HepG2 (cell line): Measurements from ENCODE around the gene PLEKHG7. TPM values are rescaled to one million over a fixed set of nuclear protein-coding genes. Genes with fewer than 3 reads are reported as not detected.

Experiments used
- ATAC-seq: fragments of 200-7000 bp; cut with Tn5 transposase; 3 replicates; pipeline ENCODE4 v1.9.1; 2020; ENCODE audit warnings: mild to moderate bottlenecking, moderate library complexity
- BruUV-seq: library from RNA; stranded (reverse); fragments of 400-500 nt; replicated peaks from 2 replicates; lab custom pipeline; 2021; lab: Mats Ljungman, UMichigan
- CTCF ChIA-PET: fragments of 300-600 bp; formaldehyde crosslinking; extraction: SDS; loops from one replicate; lab custom pipeline; 2021; ENCODE audit warnings: low total read pairs, inconsistent platforms, low intra/inter-chr PET ratio; lab: Yijun Ruan, JAX
- POLR2A ChIA-PET: fragments of 350-600 bp; sonication (Branson Sonifier 250); formaldehyde crosslinking; loops from one replicate; lab custom pipeline; 2020; ENCODE audit warnings: antibody characterized with exemption, inconsistent platforms; lab: Yijun Ruan, JAX
- DNase-seq: peaks from one replicate; pipeline ENCODE4 v3.0.0-alpha.2; 2015; ENCODE audit warnings: low spot score
- FAIRE-seq: peaks from 3 replicates; lab custom pipeline; 2011; peaks lifted over from hg19 to GRCh38; lab: Jason Lieb, UNC
- H2AFZ ChIP-seq: one replicate; pipeline ENCODE4 v1.6.1; 2011; ENCODE audit warnings: low read length, inconsistent platforms
- H3K27ac ChIP-seq: fragments of 300-600 bp; 3 replicates; pipeline ENCODE4 v1.8.0; 2011; ENCODE audit warnings: mixed run types, mild to moderate bottlenecking, mixed read lengths, low read length, inconsistent platforms; ENCODE audit not compliant: insufficient read depth; ENCODE audit errors: extremely low read length
- H3K27me3 ChIP-seq, 2 experiments: fragments of 200-600 bp in 1 of 2; 2 replicates in 1 of 2; 3 replicates in 1 of 2; pipeline versions ENCODE4 v1.6.0 to v1.8.0; 2011; ENCODE audit warnings: low read length in 2 of 2, mild to moderate bottlenecking in 2 of 2, moderate library complexity in 2 of 2, inconsistent platforms in 1 of 2; ENCODE audit not compliant: insufficient read depth in 2 of 2, control insufficient read depth in 1 of 2
- H3K36me3 ChIP-seq, 2 experiments: fragments of 200-600 bp in 1 of 2; replicated peaks in 1 of 2; 2 replicates in 1 of 2; 3 replicates in 1 of 2; pipeline versions ENCODE4 v1.5.1 to v1.8.0; 2011; ENCODE audit warnings: low read length in 2 of 2, inconsistent platforms in 1 of 2; ENCODE audit not compliant: insufficient read depth in 2 of 2, control insufficient read depth in 1 of 2
- H3K4me1 ChIP-seq: 2 replicates; pipeline ENCODE4 v1.5.1; 2012; ENCODE audit warnings: low read length, inconsistent platforms; ENCODE audit not compliant: insufficient read depth
- H3K4me2 ChIP-seq: 2 replicates; pipeline ENCODE4 v1.6.0; 2011; ENCODE audit warnings: low read depth, low read length, inconsistent platforms
- H3K4me3 ChIP-seq, 3 experiments: fragments of 200-600 bp in 1 of 3; sonication (generic), shearing (Covaris generic) in 1 of 3; replicated peaks in 1 of 3; 2 replicates each; pipeline ENCODE4 v1.5.1; 2011 to 2016; ENCODE audit warnings: low read length in 3 of 3, inconsistent platforms in 2 of 3, low read depth in 2 of 3, mild to moderate bottlenecking in 2 of 3, control low read depth in 1 of 3, mixed read lengths in 1 of 3; ENCODE audit not compliant: insufficient read depth in 1 of 3
- H3K79me2 ChIP-seq: one replicate; pipeline ENCODE4 v1.6.1; 2011; ENCODE audit warnings: low read length, inconsistent platforms; ENCODE audit not compliant: insufficient read depth
- H3K9ac ChIP-seq: 2 replicates; pipeline ENCODE4 v1.6.0; 2011; ENCODE audit warnings: mild to moderate bottlenecking, low read depth, low read length, inconsistent platforms; ENCODE audit not compliant: insufficient read depth
- H3K9me3 ChIP-seq: 2 replicates; pipeline ENCODE4 v1.5.1; 2012; ENCODE audit warnings: mild to moderate bottlenecking, low read length
- H4K20me1 ChIP-seq: 2 replicates; pipeline ENCODE4 v1.6.0; 2011; ENCODE audit warnings: inconsistent platforms, mild to moderate bottlenecking, low read length, moderate library complexity; ENCODE audit not compliant: insufficient read depth
- ARID5B ChIP-seq: IDR thresholded peaks from 2 replicates; pipeline ENCODE4 v1.4.0; 2020; ENCODE audit warnings: mild to moderate bottlenecking, missing genetic modification reagents
- BHLHE40 ChIP-seq: IDR thresholded peaks from 2 replicates; pipeline ENCODE4 v1.6.1; 2011; ENCODE audit warnings: low read length, improper control_type of control experiment
- CBFB ChIP-seq: sonication (generic); formaldehyde crosslinking; IDR thresholded peaks from 2 replicates; pipeline ENCODE4 v1.4.0; 2020; ENCODE audit warnings: missing genetic modification reagents
- HOXA3 ChIP-seq: sonication (generic); formaldehyde crosslinking; IDR thresholded peaks from 2 replicates; pipeline ENCODE4 v1.5.0; 2020; ENCODE audit warnings: missing genetic modification reagents
- JDP2 ChIP-seq: sonication (generic); formaldehyde crosslinking; IDR thresholded peaks from 2 replicates; pipeline ENCODE4 v1.8.1; 2022; ENCODE audit warnings: missing genetic modification reagents, borderline replicate concordance
- MEF2D ChIP-seq: sonication (generic); formaldehyde crosslinking; IDR thresholded peaks from 2 replicates; pipeline ENCODE4 v1.5.1; 2020; ENCODE audit warnings: mild to moderate bottlenecking, missing genetic modification reagents
- MIER3 ChIP-seq: IDR thresholded peaks from 2 replicates; pipeline ENCODE4 v1.6.1; 2016; ENCODE audit warnings: missing compliant biosample characterization, borderline replicate concordance
- NFYC ChIP-seq: IDR thresholded peaks from 2 replicates; pipeline ENCODE4 v1.6.1; 2016; ENCODE audit warnings: missing genetic modification reagents, missing compliant biosample characterization
- RAD21 ChIP-seq: fragments of 450-650 bp; formaldehyde crosslinking; IDR thresholded peaks from 2 replicates; pipeline ENCODE4 v1.5.0; 2020; ENCODE audit warnings: mild to moderate bottlenecking
- REXO4 ChIP-seq: sonication (generic); formaldehyde crosslinking; IDR thresholded peaks from 2 replicates; pipeline ENCODE4 v1.8.0; 2022; ENCODE audit warnings: missing genetic modification reagents, mild to moderate bottlenecking, borderline replicate concordance
- SAP130 ChIP-seq: IDR thresholded peaks from 2 replicates; pipeline ENCODE4 v1.6.1; 2016; ENCODE audit warnings: low read depth
- TCF7 ChIP-seq: sonication (generic); IDR thresholded peaks from 2 replicates; pipeline ENCODE4 v1.6.1; 2016; ENCODE audit warnings: antibody characterized with exemption, low read depth
- TEAD2 ChIP-seq: sonication (generic); formaldehyde crosslinking; IDR thresholded peaks from 2 replicates; pipeline ENCODE4 v1.9.0; 2021; ENCODE audit warnings: missing genetic modification reagents
- TOPORS ChIP-seq: sonication (generic); formaldehyde crosslinking; IDR thresholded peaks from 2 replicates; pipeline ENCODE4 v1.8.0; 2023; ENCODE audit warnings: mild to moderate bottlenecking, missing genetic modification reagents
- ZFYVE20 ChIP-seq: sonication (generic); formaldehyde crosslinking; IDR thresholded peaks from 2 replicates; pipeline ENCODE4 v1.8.0; 2023; ENCODE audit warnings: low read depth, mild to moderate bottlenecking, moderate library complexity, missing genetic modification reagents, borderline replicate concordance
- ZNF431 ChIP-seq: sonication (generic); formaldehyde crosslinking; IDR thresholded peaks from 2 replicates; pipeline ENCODE4 v1.9.0; 2022; ENCODE audit warnings: missing genetic modification reagents, low read depth, mild to moderate bottlenecking, borderline replicate concordance
- ZNF468 ChIP-seq: sonication (generic); formaldehyde crosslinking; IDR thresholded peaks from 2 replicates; pipeline ENCODE4 v1.8.0; 2022; ENCODE audit warnings: mild to moderate bottlenecking, moderate library complexity, missing genetic modification reagents
- WGBS: methylation state at CpG from one replicate; pipeline ENCODE4 v1.1.6; 2017; ENCODE audit warnings: low lambda C conversion rate; 5-methylcytosine and 5-hydroxymethylcytosine counted together
- in situ Hi-C: cut with HindIII; loops from 2 replicates; pipeline ENCODE4 v1.10.0; 2017; ENCODE audit warnings: low pct_unique_long_range_greater_than_20kb; ENCODE audit not compliant: extremely low pct_ligation_motif_present
- intact Hi-C: fragments of 100-400 bp; cut with micrococcal nuclease; formaldehyde crosslinking; loops from one replicate; pipeline ENCODE4 v1.10.0; 2022; ENCODE audit not compliant: unreplicated experiment
- polyA plus RNA-seq, 8 experiments: library from polyadenylated mRNA; depleted of rRNA in 3 of 8; stranded (reverse) in 7 of 8; unstranded in 1 of 8; fragments of >200 nt; fragmentation: Illumina TruSeq in 4 of 8; extraction: Trizol in 4 of 8; gene quantifications; 2 replicates each; pipeline versions ENCODE4 v1.2.1 to v1.2.3, GENCODE V29; 2011 to 2016; ENCODE audit warnings: low read depth in 4 of 8, missing spikeins in 1 of 8, mixed read lengths in 1 of 8; ENCODE audit not compliant: insufficient read depth in 1 of 8
- total RNA-seq, 5 experiments: library from RNA; depleted of rRNA; stranded (reverse); fragments of >200 nt; fragmentation: Illumina TruSeq; extraction: Trizol; gene quantifications; 2 replicates each; pipeline ENCODE4 v1.2.3, GENCODE V29; 2016; ENCODE audit warnings: low read depth in 1 of 5

Gene PLEKHG7
- total and polyA plus RNA-seq, 2 of the 13 experiments (the other 11 are each of a cell fraction or from before 2014, with no cell fraction given): not detected

DNA sequence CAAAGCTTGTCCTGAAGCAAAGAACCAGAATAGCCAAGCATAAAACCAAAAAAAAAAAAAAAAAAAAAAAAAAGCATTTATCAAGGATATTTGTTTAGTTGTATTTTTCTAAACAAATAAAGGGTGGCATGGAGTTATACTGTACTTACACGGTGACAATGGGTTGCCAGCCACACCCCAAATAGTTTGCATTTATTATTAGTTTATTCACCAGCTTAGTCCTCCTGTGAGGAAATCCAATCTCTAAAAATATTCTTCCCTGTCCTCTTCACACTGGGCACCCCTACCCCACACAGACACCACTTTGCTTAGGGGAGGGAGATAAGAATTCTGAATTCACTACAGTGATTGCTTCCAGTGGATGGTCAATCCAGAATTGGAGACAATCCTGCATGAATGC is 18.9 kb downstream of the PLEKHG7 start:
- Histone ChIP-seq H3K79me2 (no peaks in the 10 kb centered on the region), H3K4me1 (peaks cover 19% of the 10 kb centered on the region), H3K27ac (no peak overlapping the region), H3K27me3 (no peaks in the 10 kb centered on the region), H3K4me3 (no peak overlapping the region), H4K20me1 (no peaks in the 10 kb centered on the region), H3K9me3 (no peaks in the 10 kb centered on the region), H3K9ac (no peak overlapping the region), H3K4me2 (no peak overlapping the region), H3K36me3 (no peaks in the 10 kb centered on the region), H2AFZ (no peak overlapping the region)
- no peak for FAIRE-seq
- intact Hi-C loops: no loop called here
- ChIA-PET CTCF (no interaction called here), POLR2A (no interaction called here)
- BruUV-seq: no TSS peak
- no peak for TF ChIP-seq ARID5B (CRISPR knock-in tag)
- no peak for TF ChIP-seq NFYC (CRISPR knock-in tag)
- no peak for TF ChIP-seq ZNF431 (CRISPR knock-in tag)
- TF ChIP-seq SAP130: no peak
- no peak for TF ChIP-seq RAD21 (CRISPR knock-in tag)
- TF ChIP-seq TCF7: no peak
- no peak for TF ChIP-seq REXO4 (CRISPR knock-in tag)
- TF ChIP-seq HOXA3 (CRISPR knock-in tag): no peak
- TF ChIP-seq MIER3: no peak
- no peak for TF ChIP-seq TOPORS (CRISPR knock-in tag)
- TF ChIP-seq ZFYVE20 (CRISPR knock-in tag): no peak
- TF ChIP-seq ZNF468 (CRISPR knock-in tag): no peak
- TF ChIP-seq TEAD2 (CRISPR knock-in tag): no peak
- no peak for TF ChIP-seq JDP2
- no peak for TF ChIP-seq CBFB (CRISPR knock-in tag)
- TF ChIP-seq MEF2D (CRISPR knock-in tag): no peak
- no peak for TF ChIP-seq BHLHE40
- WGBS: 28% methylated on average over 1 of the region's 1 CpG
- in situ Hi-C loops: no loop called here
- no peak for DNase-seq
- no peak for ATAC-seq
